ENCODE measurements around the gene ARHGAP9.

DNA sequence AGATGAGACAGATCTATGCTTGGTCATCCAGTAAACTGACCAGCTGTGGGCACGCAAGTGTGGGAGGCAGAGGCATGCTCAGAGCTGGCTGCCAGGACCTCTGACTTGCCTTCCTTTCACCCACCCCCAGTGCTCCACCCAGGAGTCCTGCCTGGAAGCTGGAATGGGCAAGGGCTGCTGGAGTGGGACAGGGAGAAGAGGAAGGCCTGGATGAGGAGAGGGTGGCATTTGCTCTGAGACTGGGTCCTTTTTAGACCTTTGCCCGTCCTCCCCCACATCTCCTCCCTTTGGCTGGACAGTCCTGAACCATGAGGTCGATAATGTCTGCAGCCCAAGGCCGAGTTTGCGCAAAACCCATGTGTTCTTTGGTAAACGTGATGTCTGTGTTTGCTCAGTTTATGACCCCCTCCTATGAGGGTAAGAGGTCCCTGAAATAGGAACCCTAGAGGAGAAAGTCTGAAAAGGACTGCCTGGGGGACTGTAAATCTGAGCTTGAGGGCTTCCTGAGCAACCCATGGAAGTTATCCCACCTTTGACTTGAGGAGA, 28.4 kb downstream of the ARHGAP9 start:
- TF ChIP-seq SIN3A (conservative IDR thresholded peaks at IDR 0.05 in 1 of 2, IDR thresholded peaks at IDR 0.05 in 1 of 2; ENCODE audit: low read depth in 1 of 2, low read length in 2 of 2) (no peak), MAFK (IDR thresholded peaks at IDR 0.05; ENCODE audit: low read depth, low read length) (no peak), POLR2A (IDR thresholded peaks at IDR 0.05; ENCODE audit: control extremely low read depth in 1 of 2, low read depth in 2 of 2, low read length in 2 of 2) (no peak)
- TF ChIP-seq, protein P1, sequence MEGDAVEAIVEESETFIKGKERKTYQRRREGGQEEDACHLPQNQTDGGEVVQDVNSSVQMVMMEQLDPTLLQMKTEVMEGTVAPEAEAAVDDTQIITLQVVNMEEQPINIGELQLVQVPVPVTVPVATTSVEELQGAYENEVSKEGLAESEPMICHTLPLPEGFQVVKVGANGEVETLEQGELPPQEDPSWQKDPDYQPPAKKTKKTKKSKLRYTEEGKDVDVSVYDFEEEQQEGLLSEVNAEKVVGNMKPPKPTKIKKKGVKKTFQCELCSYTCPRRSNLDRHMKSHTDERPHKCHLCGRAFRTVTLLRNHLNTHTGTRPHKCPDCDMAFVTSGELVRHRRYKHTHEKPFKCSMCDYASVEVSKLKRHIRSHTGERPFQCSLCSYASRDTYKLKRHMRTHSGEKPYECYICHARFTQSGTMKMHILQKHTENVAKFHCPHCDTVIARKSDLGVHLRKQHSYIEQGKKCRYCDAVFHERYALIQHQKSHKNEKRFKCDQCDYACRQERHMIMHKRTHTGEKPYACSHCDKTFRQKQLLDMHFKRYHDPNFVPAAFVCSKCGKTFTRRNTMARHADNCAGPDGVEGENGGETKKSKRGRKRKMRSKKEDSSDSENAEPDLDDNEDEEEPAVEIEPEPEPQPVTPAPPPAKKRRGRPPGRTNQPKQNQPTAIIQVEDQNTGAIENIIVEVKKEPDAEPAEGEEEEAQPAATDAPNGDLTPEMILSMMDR (IDR thresholded peaks at IDR 0.05; ENCODE audit: control extremely low read depth in 1 of 3, insufficient read depth in 1 of 3, low read depth in 1 of 3, low read length in 3 of 3), result no peak

Measured in H1 (cell line).